OCI-LY7 (cell line): ENCODE measurements around the gene CSTPP1. TPM values are rescaled to one million over a fixed set of nuclear protein-coding genes. Genes with fewer than 3 reads are reported as not detected.
A peak's percentile ranks its signal among the peaks of the same experiment; 100 is the strongest.

ENCODE experiments used
- BruUV-seq: library from RNA; stranded (reverse); fragments of 400-500 nt; replicated peaks from 2 replicates; lab custom pipeline; 2021; lab: Mats Ljungman, UMichigan
- CTCF ChIA-PET: fragments of 300-600 bp; sonication (Branson Sonifier 250); formaldehyde crosslinking; loops from one replicate; lab custom pipeline; 2022; ENCODE audit warnings: antibody characterized with exemption; ENCODE audit not compliant: unreplicated experiment; lab: Charles Lee
- POLR2A ChIA-PET: fragments of 300-600 bp; sonication (Branson Sonifier 250); formaldehyde crosslinking; loops from one replicate; lab custom pipeline; 2022; ENCODE audit warnings: antibody characterized with exemption; lab: Charles Lee
- DNase-seq: peaks from one replicate; pipeline ENCODE4 v3.0.0-alpha.2; 2015; ENCODE audit warnings: low spot score
- H2AFZ ChIP-seq: fragments of 200-600 bp; sonication (generic), shearing (Covaris generic); 2 replicates; pipeline ENCODE4 v1.6.1; 2014; ENCODE audit warnings: mild to moderate bottlenecking, antibody characterized with exemption, low read length, moderate library complexity
- H3K27ac ChIP-seq: fragments of 200-600 bp; sonication (generic); 2 replicates; pipeline ENCODE4 v1.5.1; 2014; ENCODE audit warnings: mixed run types, low read depth, mild to moderate bottlenecking, moderate library complexity, low read length, inconsistent platforms; ENCODE audit not compliant: poor library complexity, severe bottlenecking
- H3K36me3 ChIP-seq: fragments of 200-600 bp; sonication (generic); 2 replicates; pipeline ENCODE4 v1.6.1; 2014; ENCODE audit warnings: mild to moderate bottlenecking, antibody characterized with exemption, low read length, moderate library complexity, mixed read lengths; ENCODE audit not compliant: insufficient read depth
- H3K4me1 ChIP-seq: fragments of 200-600 bp; sonication (generic); 2 replicates; pipeline ENCODE4 v1.5.1; 2014; ENCODE audit warnings: mild to moderate bottlenecking, low read length; ENCODE audit not compliant: insufficient read depth, poor library complexity, severe bottlenecking
- H3K4me2 ChIP-seq: fragments of 200-600 bp; sonication (generic); 2 replicates; pipeline ENCODE4 v1.6.1; 2014; ENCODE audit warnings: mild to moderate bottlenecking, low read length
- H3K4me3 ChIP-seq: fragments of 200-600 bp; sonication (generic); 2 replicates; pipeline ENCODE4 v1.5.1; 2014; ENCODE audit warnings: mild to moderate bottlenecking, low read depth, low read length; ENCODE audit not compliant: poor library complexity, severe bottlenecking
- H3K79me2 ChIP-seq: fragments of 200-600 bp; sonication (generic); 2 replicates; pipeline ENCODE4 v1.6.1; 2016; ENCODE audit warnings: low read depth, mild to moderate bottlenecking, low read length, moderate library complexity, mixed read lengths; ENCODE audit not compliant: insufficient read depth
- H3K9me2 ChIP-seq: fragments of 200-600 bp; sonication (generic); 2 replicates; pipeline ENCODE4 v1.6.1; 2016; ENCODE audit warnings: mild to moderate bottlenecking, low read length, mixed read lengths; ENCODE audit not compliant: insufficient read depth
- H3K9me3 ChIP-seq: fragments of 200-600 bp; sonication (generic); 2 replicates; pipeline ENCODE4 v1.6.1; 2014; ENCODE audit warnings: mild to moderate bottlenecking, mixed run types, low read length, mixed read lengths
- H4K20me1 ChIP-seq: fragments of 200-600 bp; sonication (generic); 2 replicates; pipeline ENCODE4 v1.6.1; 2014; ENCODE audit warnings: mild to moderate bottlenecking, antibody characterized with exemption, low read length, moderate library complexity, mixed read lengths; ENCODE audit not compliant: insufficient read depth
- CTCF ChIP-seq: fragments of 200-600 bp; sonication (generic); conservative IDR thresholded peaks from 2 replicates; pipeline ENCODE4 v1.5.1; 2014; ENCODE audit warnings: mild to moderate bottlenecking, antibody characterized with exemption, low read length, moderate library complexity, mixed read lengths
- EZH2phosphoT487 ChIP-seq: fragments of 200-600 bp; sonication (generic); IDR thresholded peaks from 2 replicates; pipeline ENCODE4 v1.6.1; 2018; ENCODE audit warnings: low read depth, borderline replicate concordance, mild to moderate bottlenecking, mixed run types, antibody characterized with exemption, low read length, moderate library complexity, mixed read lengths
- intact Hi-C: fragments of 100-400 bp; cut with micrococcal nuclease; formaldehyde crosslinking; loops from one replicate; pipeline ENCODE4 v1.10.0; 2022; ENCODE audit not compliant: unreplicated experiment
- total RNA-seq, 2 experiments: library from RNA; depleted of rRNA in 1 of 2; stranded (reverse); fragments of >200 nt in 1 of 2; shearing (Covaris generic) in 1 of 2; gene quantifications; 2 replicates each; pipeline ENCODE4 v1.2.3, GENCODE V29; 2014 to 2022

The CSTPP1 gene
- total RNA-seq, 2 experiments from 2014 or later, result 39.6 to 43.1 TPM

- Histone ChIP-seq H3K79me2 (peaks cover 35% of the 10 kb centered on the region; the same call in 1 of the 2 replicates), H3K9me3 (no peaks in the 10 kb centered on the region), H3K9me2 (no peaks in the 10 kb centered on the region), H3K4me1 (peaks cover 60% of the 10 kb centered on the region), H3K36me3 (no peaks in the 10 kb centered on the region; the same call in none of the 2 replicates), H3K4me2 (peak overlapping the region; percentile 75), H2AFZ (no peak overlapping the region), H4K20me1 (no peaks in the 10 kb centered on the region), H3K4me3 (peak overlapping the region; percentile 74), H3K27ac (no peak overlapping the region)
- POLR2A ChIA-PET, result no interaction called here
- no TSS peak for BruUV-seq
- CTCF ChIA-PET, result no interaction called here
- DNase-seq, result no peak
- no peak for TF ChIP-seq CTCF
- TF ChIP-seq EZH2phosphoT487, result no peak
- intact Hi-C loops, result loop anchor here (5.0 kb wide), 1 partner anchor 85 kb away; no protein-coding TSS in a partner anchor
Observed at GRCh38 chr11:46917762-46918082, 18.8 kb upstream of the CSTPP1 start.

- BruUV-seq, result no TSS peak
- TF ChIP-seq CTCF (no peak), EZH2phosphoT487 (no peak)
- H4K20me1 ChIP-seq, result no peaks in the 10 kb centered on the region
- H3K9me3 ChIP-seq, result no peaks in the 10 kb centered on the region
- POLR2A ChIA-PET, result interaction anchor here (0.6 to 2.3 kb wide), 2 partner anchors 191 to 235 kb away, joined by 4 to 10 read pairs; no protein-coding TSS in a partner anchor
- intact Hi-C loops, result loop anchor here (5.0 kb wide), 1 partner anchor 84 kb away; no protein-coding TSS in a partner anchor
- peak within 1 kb of the TSS; percentile 74 for H3K4me3 ChIP-seq
- peak within 1 kb of the TSS; percentile 76 for H3K4me2 ChIP-seq
- peaks cover 35% of the 10 kb centered on the region; the same call in 1 of the 2 replicates for H3K79me2 ChIP-seq
- peak within 1 kb of the TSS; percentile 56 for H3K27ac ChIP-seq
- H3K36me3 ChIP-seq, result no peaks in the 10 kb centered on the region; the same call in none of the 2 replicates
- CTCF ChIA-PET, result no interaction called here
- H3K4me1 ChIP-seq, result peaks cover 60% of the 10 kb centered on the region
- DNase-seq, result peak; percentile 70
- no peaks in the 10 kb centered on the region for H3K9me2 ChIP-seq
- peak within 1 kb of the TSS; percentile 66; the same call in 1 of the 2 replicates for H2AFZ ChIP-seq
Observed at GRCh38 chr11:46918083-46918787, 18.3 kb upstream of the CSTPP1 start, which contains the start of gene LRP4. LRP4 (minus strand) TSS chr11:46918550; CDS start chr11:46918379, 171 bp downstream.
